Spleen (tissue), 7 donors: Measurements from ENCODE around the gene KCNF1.

Experiments
- CTCF ChIP-seq, 11 experiments: fragments of 200-600 bp in 7 of 11; fragments of 450-650 bp in 4 of 11; sonication (generic) in 4 of 11; IDR thresholded peaks in 8 of 11; conservative IDR thresholded peaks in 3 of 11; 1 replicate in 7 of 11; 2 replicates in 4 of 11; pipeline versions ENCODE4 v1.4.0 to v1.8.0; 2016 to 2021; ENCODE audit warnings: antibody characterized with exemption in 11 of 11, inconsistent platforms in 4 of 11, mild to moderate bottlenecking in 1 of 11
- POLR2A ChIP-seq, 3 donors: fragments of 450-650 bp; IDR thresholded peaks; one replicate each; pipeline ENCODE4 v1.5.1; 2017; ENCODE audit warnings: antibody characterized with exemption in 3 of 3, mild to moderate bottlenecking in 1 of 3
- POLR2AphosphoS5 ChIP-seq, 3 donors: sonication (generic); formaldehyde crosslinking; IDR thresholded peaks; one replicate each; pipeline ENCODE4 v1.5.1; 2017; ENCODE audit warnings: antibody characterized with exemption in 3 of 3
- donor health status: DM: no; HTN: no; CAD: no; lungs with moderate emphysema.
- donor health status: DM: no; HTN: no; CAD: no.
- donor health status: DM: no; HTN: no; CAD: no.

GRCh38 chr2:10911291-10912075 is at the start of gene KCNF1:
- TF ChIP-seq CTCF (IDR thresholded peaks at IDR 0.05 in 8 of 11, conservative IDR thresholded peaks at IDR 0.05 in 3 of 11) (peak in 2 of 11 experiments; percentile 29 to 36), POLR2AphosphoS5 (IDR thresholded peaks at IDR 0.05) (no peak), POLR2A (IDR thresholded peaks at IDR 0.05) (no peak)
